HG03571 (cell line): Measurements from ENCODE around the gene MAB21L3.
A peak's percentile ranks its signal among the peaks of the same experiment; 100 is the strongest.
"Not testable (repeated sequence)": the region's sequence is repeated elsewhere in the genome, so short reads cannot be mapped to it uniquely, and the experiment has no call there.

Experiments
- ATAC-seq: cut with Tn5 transposase; IDR thresholded peaks from one replicate; pipeline ENCODE4 v1.9.1; 2021; ENCODE audit not compliant: unreplicated experiment

The MAB21L3 gene

DNA sequence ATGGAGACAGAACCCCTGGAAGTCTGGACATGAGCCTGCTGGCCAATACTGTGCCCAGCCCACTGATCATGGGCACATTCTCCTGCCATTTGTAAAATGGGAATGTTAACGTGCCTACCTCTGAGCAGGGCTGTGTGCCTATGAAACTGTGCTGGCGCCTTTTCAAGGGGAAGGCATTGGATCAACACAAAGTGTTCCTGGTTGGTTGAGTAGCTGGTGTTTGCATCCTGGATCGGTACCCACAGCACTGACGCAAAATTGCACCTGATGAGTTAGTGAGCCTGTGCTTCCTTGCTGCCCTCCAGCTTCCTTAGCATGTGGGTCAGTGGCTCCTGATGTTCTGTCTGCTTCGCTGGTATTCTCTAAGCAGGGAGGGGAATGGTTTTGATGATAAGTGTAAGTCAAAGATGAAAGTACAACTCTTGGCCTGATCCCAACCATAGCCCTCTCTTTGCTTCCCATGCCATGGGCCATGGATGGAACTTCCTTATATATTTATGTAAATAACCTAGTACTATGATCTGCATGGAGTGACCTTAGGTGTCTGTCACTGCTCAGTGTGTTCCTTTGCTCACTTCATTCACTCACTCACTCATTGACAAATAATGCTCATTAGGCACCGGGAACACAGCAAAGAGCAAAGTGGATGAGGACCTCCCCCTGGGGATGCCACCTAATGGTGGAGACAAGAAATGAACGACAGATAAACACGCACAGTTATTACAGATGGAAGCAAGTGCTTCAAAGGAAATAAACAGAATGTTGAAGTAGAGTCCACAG is 22.7 kb downstream of the MAB21L3 start:
- no peak for ATAC-seq

DNA sequence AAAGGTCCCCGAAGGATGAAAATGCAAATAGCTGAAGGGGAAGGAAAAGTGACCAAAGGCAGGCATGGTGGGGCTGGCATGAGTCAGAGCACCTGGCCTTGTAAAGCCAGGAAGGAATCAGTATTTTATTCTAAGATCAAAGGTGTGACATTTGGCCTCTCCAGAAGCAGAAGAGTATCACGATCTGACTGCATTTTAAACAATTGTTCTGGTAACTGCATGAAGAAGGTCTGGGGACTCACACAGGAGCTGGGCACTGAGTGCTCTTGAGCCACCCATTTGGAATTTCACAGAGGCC is 23.2 kb downstream of the MAB21L3 start:
- ATAC-seq: no peak

DNA sequence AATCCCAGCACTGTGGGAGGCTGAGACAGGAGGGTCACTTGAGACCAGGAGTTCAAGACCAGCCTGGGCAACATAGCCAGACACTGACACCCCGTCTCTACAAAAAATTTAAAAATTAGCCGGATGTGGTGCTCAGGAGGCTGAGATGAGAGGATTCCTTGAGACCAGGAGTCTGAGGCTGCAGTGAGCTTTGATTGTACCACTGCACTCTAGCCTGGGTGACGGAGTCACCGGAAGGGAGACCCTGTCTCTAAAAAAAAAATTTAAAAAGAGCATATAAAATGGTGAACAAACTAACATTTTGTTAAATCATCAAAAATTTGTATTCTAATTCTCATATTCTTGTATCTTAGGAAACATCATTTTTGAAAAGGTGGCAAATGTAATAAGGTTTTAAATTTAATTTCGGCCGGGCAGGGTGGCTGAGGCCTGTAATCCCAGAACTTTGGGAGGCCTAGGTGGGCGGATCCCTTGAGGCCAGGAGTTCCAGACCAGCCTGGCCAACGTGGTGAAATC is 27.1 kb downstream of the MAB21L3 start:
- no peak for ATAC-seq

DNA sequence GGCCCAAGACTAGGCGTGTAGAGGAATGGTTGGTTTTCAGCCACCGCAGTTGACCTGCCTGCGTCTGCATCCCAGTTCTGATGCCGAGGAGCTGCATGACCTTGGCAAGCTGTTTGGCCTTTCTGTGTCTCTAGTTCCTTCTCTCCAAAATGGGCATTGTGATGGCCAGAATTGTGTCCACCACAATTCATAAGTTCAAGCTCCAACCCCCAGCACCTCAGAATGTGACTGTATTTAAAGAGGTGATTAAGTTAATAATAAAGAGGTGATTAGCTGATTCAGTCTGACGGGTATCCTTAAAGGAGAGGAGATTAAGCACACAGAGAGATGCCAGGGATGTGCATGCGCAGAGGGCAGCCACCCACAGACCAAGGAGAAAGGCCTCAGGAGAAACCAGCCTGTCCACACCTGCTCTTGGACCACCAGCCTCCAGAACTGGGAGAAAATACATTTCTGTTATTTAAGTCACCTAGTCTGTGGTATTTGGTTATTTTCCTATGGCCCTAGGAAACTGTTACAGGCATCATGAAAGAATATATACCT is 28.5 kb downstream of the MAB21L3 start:
- ATAC-seq: no peak

DNA sequence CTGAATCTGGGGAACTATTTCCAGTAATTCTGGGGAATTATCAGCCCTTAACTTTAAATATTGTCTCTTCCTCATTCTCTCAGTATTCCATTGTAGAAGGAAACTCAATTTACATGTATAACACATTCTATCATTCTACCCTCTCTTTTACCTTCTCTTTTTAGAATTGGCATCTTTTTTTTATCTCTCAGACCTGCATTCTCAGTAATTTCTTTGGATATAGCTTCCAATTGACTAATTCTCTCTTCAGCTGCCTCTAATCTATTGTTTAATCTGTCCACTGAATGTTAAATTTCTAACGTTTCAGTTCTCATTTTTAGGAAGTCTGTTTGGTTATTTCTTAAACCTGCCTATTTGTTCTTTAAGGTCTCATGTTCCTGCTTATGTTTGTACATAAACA is 33.0 kb downstream of the MAB21L3 start:
- no peak for ATAC-seq

DNA sequence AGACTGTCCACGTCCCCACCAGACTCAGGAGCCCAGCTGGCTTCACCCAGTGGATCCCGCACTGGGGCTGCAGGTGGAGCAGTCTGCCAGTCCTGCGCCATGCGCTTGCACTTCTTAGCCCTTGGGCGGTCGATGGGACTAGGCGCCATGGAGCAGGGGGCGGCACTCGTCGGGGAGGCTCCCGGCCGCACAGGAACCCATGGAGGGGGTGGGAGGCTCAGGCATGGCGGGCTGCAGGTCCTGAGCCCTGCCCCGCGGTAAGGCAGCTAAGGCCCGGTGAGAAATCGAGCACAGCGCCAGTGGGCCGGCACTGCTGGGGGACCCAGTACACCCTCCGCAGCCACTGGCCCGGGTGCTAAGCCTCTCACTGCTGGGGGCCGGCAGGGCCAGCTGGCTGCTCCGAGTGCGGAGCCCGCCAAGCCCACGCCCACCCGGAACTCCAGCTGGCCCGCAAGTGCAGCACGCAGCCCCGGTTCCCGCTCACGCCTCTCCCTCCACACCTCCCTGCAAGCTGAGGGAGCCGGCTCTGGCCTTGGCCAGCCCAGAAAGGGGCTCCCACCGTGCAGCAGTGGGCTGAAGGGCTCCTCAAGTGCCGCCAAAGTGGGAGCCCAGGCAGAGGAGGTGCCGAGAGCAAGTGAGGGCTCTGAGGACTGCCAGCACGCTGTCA is 35.4 kb downstream of the MAB21L3 start:
- ATAC-seq: not testable (repeated sequence)

DNA sequence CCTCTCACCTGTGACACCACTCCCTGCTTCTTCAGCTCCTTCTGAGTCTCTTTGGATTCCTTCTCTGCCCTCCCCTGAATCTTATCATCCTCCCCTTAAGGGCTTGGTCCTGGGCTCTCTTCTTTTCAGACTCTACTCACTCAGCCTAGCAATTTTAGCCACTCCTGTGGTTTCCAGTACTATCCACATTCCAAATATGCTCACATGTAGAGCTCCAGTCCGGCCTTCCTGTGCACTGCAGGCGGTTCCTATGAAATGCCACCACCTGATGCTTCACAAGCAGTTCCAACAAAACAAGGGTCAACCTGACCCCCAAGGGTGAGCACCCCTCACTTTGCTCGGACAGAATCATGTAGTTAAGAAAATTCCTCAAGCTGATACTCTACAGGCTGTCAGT is 35.9 kb downstream of the MAB21L3 start:
- no peak for ATAC-seq

DNA sequence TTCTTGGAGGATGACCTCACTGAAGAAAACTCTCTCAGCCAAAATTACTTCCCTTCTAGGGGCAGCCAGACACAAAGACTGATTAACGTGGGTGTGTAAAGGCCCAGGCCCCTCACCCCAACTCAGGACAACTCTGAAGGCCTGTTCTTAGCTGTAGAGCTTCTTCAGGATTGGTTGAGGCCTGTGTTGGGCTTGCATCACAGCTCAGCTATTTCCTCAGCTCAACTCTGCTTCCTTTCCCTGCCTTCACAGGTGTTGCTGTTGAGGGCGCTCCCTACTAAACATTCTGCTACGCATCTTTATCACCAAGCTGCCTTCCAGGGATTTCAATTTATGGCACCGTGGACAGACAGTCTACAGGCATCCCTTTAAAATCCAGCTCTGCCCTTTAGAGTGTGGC is 36.8 kb downstream of the MAB21L3 start:
- ATAC-seq: no peak

DNA sequence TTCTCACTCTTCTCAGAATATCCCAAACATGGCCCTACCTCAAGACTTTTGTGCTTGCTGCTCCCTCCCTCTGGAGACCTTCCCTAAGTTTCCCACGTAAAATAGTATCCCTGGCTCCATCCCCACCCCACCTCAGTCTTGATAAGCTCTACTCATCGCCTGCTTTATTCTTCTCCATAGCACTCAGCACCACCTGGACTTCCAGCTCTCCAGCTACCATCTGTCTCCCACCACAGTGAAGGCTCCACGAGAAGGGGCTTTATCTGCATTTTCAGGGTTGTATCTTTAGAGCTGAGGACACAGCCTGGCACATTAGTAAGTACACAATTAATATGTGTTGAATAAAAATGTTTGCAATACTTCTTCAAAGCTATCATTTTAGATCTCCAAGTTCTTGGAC is 37.8 kb downstream of the MAB21L3 start:
- ATAC-seq: no peak

DNA sequence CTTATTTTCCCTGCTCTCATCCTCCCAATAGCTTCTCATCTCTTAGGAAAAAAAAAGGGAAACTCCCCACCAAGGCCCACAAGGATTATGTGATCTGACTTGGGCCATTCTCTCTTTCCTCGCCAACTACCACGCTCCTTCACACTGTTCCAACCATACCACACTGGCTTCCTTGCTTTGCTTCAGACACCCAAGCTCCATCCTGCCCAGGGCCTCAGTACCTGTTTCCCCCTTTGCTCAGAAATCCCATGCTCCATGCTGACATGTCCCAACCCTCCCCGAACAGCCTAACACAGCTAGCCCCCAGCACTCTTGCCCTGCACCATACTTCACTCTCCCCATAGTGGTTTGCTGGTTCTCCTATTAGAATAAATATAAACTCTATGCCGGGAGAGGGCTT is 39.2 kb downstream of the MAB21L3 start:
- ATAC-seq: no peak

DNA sequence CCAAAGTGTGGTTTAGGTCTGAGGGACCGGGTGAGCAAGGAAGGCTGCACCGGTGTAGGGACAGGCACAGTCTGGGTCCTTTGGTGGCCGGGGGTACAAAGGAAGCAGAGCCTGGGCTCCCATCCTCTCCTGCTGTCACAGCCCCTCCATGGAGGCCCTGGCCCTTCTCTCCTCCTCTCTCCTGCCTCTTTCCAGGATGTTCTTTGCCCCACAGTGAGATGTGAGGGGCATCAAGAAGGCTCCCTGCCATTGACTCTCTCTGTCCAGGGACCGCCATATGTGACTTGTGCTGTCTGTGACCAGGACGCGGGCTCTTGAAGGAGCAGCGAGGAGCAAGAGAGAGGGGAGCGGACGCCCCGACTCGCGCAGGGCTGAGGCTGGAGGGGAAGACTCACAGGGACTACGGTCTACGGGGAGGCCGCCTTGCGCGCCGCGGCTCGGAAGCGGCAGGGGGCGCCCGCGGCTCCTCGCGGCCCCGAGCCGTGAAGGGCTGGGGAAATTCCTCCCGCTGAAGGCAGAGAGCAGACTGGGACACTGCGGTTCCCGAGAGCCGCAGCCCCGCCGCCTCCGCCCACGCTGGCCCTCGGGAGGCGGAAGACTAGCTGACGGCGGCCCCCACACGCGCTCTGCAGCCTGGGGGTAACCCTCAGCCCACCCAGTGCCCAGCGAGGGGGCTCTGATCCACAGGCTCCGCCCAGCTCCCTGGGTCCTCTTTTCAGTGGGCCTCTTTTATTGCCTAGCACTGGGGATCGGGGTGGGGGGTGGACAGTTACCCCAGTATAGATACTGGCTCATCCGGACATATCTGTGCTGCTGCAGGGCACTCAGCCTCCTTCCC is 40.8 kb downstream of the MAB21L3 start:
- ATAC-seq: peak; percentile 94

DNA sequence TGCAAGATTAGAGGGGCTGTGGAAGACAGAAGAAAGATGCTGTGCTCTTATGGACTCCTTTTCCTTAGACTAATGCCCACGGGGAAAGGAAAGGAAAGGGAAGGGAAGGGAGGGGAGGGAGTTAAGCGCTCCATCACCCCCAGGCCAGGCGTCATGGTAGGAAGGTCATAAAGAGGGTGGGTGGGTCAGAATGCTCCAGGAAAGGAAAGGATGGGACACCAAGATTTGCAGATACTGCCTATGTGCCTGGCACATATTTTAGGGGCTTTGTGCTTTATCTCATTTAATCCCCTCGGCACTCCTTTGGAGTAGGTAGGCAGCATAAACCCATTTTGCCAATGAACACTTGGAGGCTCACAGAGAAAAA is 41.4 kb downstream of the MAB21L3 start:
- no peak for ATAC-seq

DNA sequence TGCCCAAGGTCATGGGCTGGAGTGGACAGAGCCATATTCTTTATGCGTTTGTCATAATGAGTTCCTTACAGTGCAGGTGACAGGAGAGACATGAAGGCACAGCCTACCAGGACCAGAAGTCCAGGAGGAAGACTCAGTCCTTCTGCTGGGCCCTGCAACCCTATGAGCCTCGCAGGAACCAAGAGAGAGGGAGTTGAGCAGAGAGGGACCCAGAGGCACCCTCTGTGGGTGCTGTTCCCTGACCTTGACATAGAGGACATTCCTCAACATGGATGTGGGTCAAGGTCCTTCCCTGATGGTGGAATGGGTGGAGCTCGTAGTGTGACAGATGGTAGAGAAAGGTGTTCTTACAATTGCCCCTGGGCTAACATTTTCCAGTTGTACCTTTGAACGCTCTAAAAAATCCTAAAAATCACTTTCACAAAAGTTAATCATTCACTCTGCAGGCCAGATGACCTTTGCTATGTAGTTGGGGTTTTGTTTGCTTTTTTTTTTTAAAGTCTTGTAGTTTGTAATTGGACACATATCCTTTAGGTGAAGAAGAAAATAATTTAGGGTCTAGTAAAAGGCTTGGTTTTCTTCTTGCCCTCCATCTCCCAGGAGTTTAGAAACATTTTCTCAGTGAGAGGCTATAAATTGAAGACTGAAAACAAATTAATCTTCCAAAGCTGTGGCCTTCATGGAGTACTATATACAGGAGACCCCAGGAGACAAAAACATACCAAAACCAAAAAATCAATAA is 41.9 kb downstream of the MAB21L3 start:
- no peak for ATAC-seq

DNA sequence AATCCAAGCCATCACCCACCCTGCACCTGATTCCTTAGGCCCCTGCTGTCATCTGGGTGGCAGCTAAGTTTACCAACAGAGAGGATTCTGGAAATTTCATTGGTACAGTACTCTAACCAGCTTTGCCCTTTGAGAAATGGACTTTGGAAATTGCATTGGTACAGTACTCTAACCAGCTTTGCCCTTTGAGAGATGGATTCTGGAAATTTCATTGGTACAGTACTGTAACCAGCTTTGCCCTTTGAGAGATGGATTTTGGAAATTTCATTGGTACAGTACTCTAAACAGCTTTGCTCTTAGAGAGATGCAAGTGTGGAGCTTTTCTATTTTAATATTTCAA is 42.5 kb downstream of the MAB21L3 start:
- ATAC-seq: no peak

DNA sequence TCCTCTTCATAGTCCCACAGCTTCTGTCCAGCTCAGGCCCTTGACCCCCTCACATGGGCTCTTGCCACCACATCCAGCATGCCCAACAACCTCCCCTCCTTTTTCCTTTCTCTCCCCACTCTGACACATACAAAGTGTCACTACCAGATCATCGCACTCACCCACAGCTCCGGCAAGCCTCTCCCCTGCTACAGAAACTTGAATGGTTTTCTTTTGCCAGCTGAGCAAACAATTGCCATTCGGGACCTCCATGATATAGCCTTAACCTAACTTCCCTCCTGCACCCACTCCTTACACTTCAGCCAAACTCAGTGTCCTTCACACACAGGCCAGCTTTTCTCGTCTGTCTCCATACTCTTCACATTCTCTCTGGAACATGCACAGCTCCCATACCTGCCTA is 43.3 kb downstream of the MAB21L3 start:
- no peak for ATAC-seq

DNA sequence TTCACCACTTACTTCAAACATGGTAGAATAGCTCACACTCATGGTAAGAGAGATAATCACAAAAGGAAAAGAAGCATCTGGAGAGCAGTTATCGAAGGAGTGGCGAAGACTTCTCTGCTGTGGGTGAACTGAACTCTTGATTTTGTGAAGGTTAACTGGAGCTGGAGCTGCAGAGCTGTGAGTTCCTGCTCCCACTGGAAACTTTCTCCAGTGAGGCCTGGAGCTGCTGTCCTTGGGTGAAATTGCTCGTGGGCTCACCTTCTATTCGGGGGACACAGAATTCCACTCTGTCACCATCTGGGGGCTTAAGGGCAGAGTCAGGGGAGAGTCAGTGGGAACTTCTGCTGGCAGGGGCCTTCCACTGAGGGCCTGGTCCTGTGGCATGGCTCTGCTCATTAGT is 45.9 kb downstream of the MAB21L3 start:
- ATAC-seq: no peak

DNA sequence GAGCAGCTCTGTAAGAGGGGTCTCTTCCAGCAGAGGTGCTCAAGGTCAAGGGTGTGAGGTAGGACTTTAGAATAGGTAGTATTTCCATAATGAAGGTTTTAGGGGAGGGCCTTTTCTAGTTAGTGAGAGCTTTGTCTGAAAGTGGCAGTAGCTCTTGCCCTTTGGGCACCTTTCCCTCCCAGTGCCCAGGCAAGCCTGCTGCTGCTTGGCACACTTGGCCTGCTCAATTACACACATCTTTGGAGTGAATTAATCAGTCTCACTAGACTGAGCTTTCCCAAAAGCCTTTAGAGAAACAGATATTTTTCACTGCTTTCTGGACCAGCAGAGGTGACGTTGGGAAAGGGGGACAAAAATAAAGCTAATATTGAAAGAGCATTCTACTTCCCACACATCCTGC is 48.0 kb downstream of the MAB21L3 start:
- ATAC-seq: no peak

DNA sequence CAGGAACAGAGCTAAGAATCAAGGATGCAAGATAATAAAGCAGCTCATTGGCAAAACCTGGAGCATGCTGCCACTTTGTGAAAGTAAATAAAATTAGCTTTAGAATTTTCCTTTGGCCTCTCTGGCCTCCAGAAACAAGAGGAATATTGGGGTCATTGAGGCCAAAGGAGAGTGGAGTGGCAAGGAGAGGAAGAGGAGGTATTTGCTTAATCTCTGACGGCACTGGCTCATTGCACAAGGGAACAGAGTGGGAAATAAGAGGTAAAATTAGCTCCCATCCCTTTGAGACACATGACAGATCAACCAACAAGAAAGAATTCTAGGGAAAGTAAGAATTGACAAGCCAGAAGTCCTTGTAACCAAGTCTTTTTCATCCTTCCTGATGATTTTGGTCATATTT is 48.4 kb downstream of the MAB21L3 start:
- ATAC-seq: no peak

DNA sequence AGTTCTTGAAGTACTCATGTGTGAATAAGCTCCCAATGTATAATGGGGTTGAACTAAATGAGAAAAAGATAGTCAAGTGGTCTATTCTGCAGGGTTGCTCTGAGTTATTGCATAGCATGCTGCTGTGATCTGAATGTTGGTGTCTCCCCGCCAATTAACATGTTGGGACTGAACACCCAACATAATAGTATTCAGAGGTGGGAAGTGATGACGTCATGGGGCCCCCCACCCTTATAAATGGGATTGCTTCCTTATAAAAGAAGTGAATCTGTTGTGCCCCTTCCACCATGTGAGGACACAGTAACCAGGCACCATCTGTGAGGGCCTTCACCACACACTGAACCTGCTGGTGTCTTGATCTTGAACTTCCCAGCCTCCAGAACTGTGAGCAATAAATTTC is 50.2 kb downstream of the MAB21L3 start:
- no peak for ATAC-seq

DNA sequence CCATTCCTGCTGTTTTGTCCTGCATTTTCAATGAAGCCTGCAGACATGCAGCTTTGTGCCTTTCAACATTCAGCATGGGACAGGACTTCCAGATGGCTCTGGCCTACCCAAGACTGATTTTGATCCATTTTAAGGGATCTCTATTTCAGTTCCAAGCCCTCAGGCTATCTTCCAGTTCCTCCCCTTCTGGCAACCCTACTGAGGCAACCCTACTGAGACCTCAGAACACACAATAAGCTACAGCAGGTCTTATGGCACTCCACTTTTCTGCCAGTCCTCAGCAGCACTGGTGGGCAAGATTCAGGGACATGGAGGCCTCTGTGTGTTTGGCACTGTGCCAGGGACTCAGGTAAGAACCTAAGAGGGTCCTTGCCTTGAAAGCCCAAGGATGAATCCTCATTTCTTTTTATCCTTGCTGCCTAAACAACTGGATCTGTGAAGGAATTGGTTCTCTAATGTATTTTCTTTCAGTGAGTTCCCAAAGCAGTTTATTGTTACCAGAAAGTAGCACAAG is 50.7 kb downstream of the MAB21L3 start:
- no peak for ATAC-seq

DNA sequence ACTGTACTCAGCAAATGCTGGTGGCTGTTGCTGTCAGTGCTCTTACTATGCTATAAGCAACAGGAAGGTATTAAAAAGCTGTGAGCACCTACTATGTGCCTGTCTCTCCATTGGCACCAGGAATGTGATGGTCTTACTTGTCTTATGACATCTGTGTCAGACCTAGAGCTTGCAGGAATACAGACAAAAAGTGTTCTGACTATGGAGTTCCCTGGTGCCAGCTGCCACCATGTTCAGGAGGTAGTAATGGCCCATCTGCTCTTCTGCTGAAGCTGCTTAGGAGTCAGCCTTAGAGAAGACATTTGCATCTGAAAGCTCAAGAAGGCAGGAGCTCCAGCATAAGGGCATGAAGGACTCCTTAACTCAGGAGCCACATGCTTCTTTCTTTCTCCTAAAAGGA is 52.3 kb downstream of the MAB21L3 start:
- ATAC-seq: no peak
